Raji (cell line): ENCODE measurements around the gene MPZL3.

Experiments used
- POLR2A ChIP-seq: IDR thresholded peaks from 2 replicates; pipeline ENCODE4 v1.6.1; 2011; ENCODE audit warnings: low read depth, low read length, control low read depth; ENCODE audit not compliant: insufficient read depth

Gene MPZL3

GRCh38 chr11:118214210-118214914, 37.8 kb downstream of the MPZL3 start:
- TF ChIP-seq POLR2A = no peak

GRCh38 chr11:118213781-118214180, 38.4 kb downstream of the MPZL3 start:
- no peak for TF ChIP-seq POLR2A

GRCh38 chr11:118213201-118213600, 39.0 kb downstream of the MPZL3 start:
- no peak for TF ChIP-seq POLR2A

GRCh38 chr11:118212781-118213191, 39.4 kb downstream of the MPZL3 start:
- TF ChIP-seq POLR2A = no peak

GRCh38 chr11:118212131-118212725, 39.9 kb downstream of the MPZL3 start:
- no peak for TF ChIP-seq POLR2A

GRCh38 chr11:118211006-118211405, 41.2 kb downstream of the MPZL3 start:
- TF ChIP-seq POLR2A = no peak

GRCh38 chr11:118210323-118210722, 41.8 kb downstream of the MPZL3 start:
- no peak for TF ChIP-seq POLR2A

- TF ChIP-seq POLR2A = no peak
Measured at GRCh38 chr11:118209033-118209432, 43.1 kb downstream of the MPZL3 start.

- no peak for TF ChIP-seq POLR2A
Measured at GRCh38 chr11:118207079-118207478, 45.1 kb downstream of the MPZL3 start.

GRCh38 chr11:118206391-118207031, 45.7 kb downstream of the MPZL3 start:
- TF ChIP-seq POLR2A = no peak

- no peak for TF ChIP-seq POLR2A
Measured at GRCh38 chr11:118205606-118206378, 46.4 kb downstream of the MPZL3 start.

GRCh38 chr11:118202599-118203422, 49.4 kb downstream of the MPZL3 start:
- TF ChIP-seq POLR2A = no peak

GRCh38 chr11:118201966-118202365, 50.2 kb downstream of the MPZL3 start:
- TF ChIP-seq POLR2A = no peak

- TF ChIP-seq POLR2A = no peak
Measured at GRCh38 chr11:118200901-118201680, 51.1 kb downstream of the MPZL3 start.
